RWPE1 (cell line): ENCODE results near the gene SLC30A10.
"Not testable (repeated sequence)": the region's sequence is repeated elsewhere in the genome, so short reads cannot be mapped to it uniquely, and the experiment has no call there.

Experiments
- CTCF ChIA-PET: fragments of 350-600 bp; sonication (Branson Sonifier 250); formaldehyde crosslinking; extraction: SDS; loops from one replicate; lab custom pipeline; 2021; lab: Yijun Ruan, JAX
- POLR2A ChIA-PET: fragments of 400-600 bp; formaldehyde crosslinking; extraction: SDS; loops from one replicate; lab custom pipeline; 2020; ENCODE audit warnings: antibody characterized with exemption; ENCODE audit not compliant: low non-redundant PET; lab: Yijun Ruan, JAX
- DNase-seq: peaks from one replicate; pipeline ENCODE4 v3.0.0; 2012; ENCODE audit warnings: low spot score
- H3K27ac ChIP-seq: fragments of 450-650 bp; 2 replicates; pipeline ENCODE4 v1.5.1; 2017
- TF ChIP-seq, protein P1 (sequence below): fragments of 450-650 bp; conservative IDR thresholded peaks from 2 replicates; pipeline ENCODE4 v1.5.1; 2017; ENCODE audit warnings: low read depth, mild to moderate bottlenecking

SLC30A10 gene

DNA sequence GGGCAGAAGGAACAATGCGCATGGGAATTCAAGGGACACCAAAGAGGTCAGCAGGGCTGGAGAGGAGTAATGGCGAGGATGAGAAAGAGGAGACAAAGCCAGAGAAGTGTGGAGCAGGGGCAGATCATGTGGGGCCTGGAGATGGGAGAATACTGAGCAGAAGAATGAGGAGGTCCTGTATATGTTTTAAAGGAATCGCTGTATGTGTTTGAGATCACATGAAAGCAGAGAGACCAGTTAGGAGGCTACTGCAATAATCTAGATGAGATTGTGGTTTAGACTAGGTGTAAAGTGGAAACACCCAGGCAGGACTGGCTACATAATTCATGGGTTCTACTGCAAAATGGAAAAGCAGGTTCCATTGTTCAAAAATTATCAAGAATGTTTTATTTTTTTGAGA lies 33.3 kb upstream of the SLC30A10 start:
- DNase-seq = no peak
- POLR2A ChIA-PET = no interaction called here
- no peak overlapping the region for H3K27ac ChIP-seq
- CTCF ChIA-PET = interaction anchor here (0.6 kb wide), 1 partner anchor 335 kb away, joined by 4 read pairs; no protein-coding TSS in a partner anchor
- TF ChIP-seq, protein P1, sequence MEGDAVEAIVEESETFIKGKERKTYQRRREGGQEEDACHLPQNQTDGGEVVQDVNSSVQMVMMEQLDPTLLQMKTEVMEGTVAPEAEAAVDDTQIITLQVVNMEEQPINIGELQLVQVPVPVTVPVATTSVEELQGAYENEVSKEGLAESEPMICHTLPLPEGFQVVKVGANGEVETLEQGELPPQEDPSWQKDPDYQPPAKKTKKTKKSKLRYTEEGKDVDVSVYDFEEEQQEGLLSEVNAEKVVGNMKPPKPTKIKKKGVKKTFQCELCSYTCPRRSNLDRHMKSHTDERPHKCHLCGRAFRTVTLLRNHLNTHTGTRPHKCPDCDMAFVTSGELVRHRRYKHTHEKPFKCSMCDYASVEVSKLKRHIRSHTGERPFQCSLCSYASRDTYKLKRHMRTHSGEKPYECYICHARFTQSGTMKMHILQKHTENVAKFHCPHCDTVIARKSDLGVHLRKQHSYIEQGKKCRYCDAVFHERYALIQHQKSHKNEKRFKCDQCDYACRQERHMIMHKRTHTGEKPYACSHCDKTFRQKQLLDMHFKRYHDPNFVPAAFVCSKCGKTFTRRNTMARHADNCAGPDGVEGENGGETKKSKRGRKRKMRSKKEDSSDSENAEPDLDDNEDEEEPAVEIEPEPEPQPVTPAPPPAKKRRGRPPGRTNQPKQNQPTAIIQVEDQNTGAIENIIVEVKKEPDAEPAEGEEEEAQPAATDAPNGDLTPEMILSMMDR = no peak

DNA sequence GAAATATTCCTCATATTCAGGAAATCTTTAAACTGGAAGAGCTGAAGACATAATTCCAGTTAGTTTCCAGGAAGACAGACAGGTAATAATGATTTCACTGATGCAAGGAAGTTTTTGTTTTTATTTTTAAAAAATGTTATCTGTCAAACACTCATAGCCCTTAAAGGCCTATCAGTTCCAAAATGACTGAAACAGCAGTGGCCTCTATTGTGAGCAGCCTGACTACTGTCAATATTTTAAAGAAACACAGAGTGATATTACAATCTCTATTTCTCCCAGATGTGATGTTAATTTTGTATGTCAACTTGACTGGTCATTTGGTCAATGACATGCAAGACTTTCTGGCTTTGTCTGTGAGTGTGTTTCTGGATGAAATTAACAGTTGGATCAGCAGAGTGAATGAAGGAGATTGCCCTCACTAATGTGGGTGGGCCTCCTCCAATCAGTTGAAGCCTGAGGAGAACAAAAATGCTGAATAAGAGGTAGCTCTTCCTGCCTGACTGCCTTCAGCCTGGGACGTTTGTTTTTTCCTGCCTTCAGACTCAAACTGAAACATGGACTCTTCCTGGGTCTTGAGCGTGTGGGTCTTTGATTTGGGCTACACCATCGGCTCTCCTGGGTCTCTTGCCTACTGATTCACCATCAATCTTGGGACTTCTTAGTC lies 31.3 kb upstream of the SLC30A10 start:
- ChIA-PET CTCF (interaction anchor here (0.6 kb wide), 2 partner anchors 30 to 116 kb away, joined by 3 read pairs; no protein-coding TSS in a partner anchor), POLR2A (no interaction called here)
- TF ChIP-seq, protein P1 = no peak

DNA sequence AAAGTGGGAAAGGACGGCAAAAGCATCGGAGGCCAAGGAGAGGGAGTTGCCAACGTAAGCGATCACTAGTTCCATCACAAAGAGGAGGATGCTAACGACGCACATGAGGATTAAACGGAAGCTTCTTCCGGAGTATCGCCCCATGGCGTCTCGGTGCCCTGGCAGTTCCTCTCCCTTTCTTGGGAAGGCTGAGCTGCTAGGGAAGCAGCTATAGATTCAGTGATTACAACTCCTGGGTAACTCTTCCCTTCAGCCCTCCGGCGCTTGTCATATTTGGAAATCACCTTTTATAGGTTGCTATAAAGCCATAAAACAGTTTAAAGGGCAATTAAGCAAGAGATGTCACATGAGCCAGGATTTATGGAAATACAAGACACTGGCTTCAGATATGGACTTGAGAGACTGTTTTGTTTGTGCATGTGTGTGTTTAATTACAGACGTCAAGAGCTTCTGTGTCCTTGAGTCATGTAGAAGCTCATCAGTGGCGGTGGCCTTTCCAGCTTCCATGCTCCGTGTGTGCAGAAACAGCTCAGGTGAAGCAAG lies 30.6 kb upstream of the SLC30A10 start:
- H3K27ac ChIP-seq = no peak overlapping the region
- DNase-seq = no peak
- ChIA-PET POLR2A (no interaction called here), CTCF (interaction anchor here (0.6 to 1.0 kb wide), 3 partner anchors 17 to 117 kb away, joined by 3 read pairs; no protein-coding TSS in a partner anchor)
- TF ChIP-seq, protein P1 = no peak

More for the DNA sequence above, 31.3 kb upstream of the SLC30A10 start:
- H3K27ac ChIP-seq = no peak overlapping the region
- no peak for DNase-seq

DNA sequence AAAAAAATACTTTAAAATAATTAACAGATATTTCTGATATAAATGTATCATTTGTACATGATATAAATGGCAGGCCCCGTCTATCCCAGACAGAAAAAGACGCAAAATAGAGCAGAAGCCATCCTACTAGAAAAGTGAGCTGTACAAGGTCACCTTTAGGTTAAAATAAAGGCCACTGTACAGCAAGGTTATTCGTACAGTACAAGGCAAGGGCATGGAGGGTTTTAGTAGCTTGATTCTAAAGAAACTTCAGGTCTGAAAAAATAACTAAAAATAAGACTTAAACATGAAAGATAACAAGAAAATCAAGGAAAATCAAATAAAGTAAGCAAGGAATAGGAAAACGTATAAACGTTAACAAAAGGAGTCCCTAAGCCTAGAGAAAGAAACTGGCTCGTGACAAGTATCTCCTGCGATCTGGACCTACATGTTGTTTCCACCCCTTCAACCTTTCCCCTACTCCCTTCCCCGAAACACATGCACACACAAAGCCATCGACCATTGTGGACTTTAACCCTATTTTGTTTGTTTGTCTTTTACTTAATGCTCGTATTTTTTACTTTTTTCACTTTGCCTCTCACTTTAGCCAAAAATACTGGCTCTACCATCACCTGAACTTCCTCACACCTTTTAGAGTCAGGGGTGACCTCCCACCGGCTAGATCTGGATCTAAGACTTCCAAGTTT lies 26.5 kb upstream of the SLC30A10 start:
- no peak for DNase-seq
- no peak overlapping the region for H3K27ac ChIP-seq
- POLR2A ChIA-PET = no interaction called here
- CTCF ChIA-PET = interaction anchor here (0.6 to 0.7 kb wide), 2 partner anchors 116 to 1490 kb away, joined by 3 read pairs; no protein-coding TSS in a partner anchor
- TF ChIP-seq, protein P1 = no peak

DNA sequence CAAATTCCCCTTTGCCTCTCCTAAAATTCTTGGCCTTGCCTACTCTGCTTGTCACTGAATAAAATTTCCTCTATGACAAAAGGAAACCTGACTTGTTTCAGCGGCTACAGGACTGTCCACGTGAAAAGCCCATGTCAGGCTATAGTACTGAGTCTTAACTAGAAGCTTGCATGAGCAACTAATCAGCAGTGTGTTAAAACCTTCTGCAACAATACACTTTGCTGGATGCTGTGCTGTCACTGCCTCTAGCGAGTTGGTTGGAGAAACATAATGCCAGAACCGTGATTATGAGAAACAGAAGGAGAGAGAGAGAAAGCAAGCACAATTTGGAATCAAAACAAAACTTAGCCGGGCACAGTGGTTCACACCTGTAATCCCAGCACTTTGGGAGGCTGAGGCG lies 25.7 kb upstream of the SLC30A10 start:
- ChIA-PET POLR2A (no interaction called here), CTCF (interaction anchor here (0.5 to 1.1 kb wide), 3 partner anchors 10 to 181 kb away, joined by 3 to 4 read pairs (median 3); no protein-coding TSS in a partner anchor)
- TF ChIP-seq, protein P1 = no peak
- no peak for DNase-seq
- no peak overlapping the region for H3K27ac ChIP-seq

GRCh38 chr1:219952361-219952760 lies 24.0 kb upstream of the SLC30A10 start:
- TF ChIP-seq, protein P1 = no peak
- H3K27ac ChIP-seq = no peak overlapping the region
- ChIA-PET CTCF (interaction anchor here (0.6 to 0.7 kb wide), 2 partner anchors 211 to 597 kb away, joined by 3 to 5 read pairs; no protein-coding TSS in a partner anchor), POLR2A (no interaction called here)
- DNase-seq = no peak

- POLR2A ChIA-PET, H3K27ac ChIP-seq, CTCF ChIA-PET, DNase-seq: not testable (repeated sequence)
These were observed 20.9 kb upstream of the SLC30A10 start for GRCh38 chr1:219949227-219949626.

DNA sequence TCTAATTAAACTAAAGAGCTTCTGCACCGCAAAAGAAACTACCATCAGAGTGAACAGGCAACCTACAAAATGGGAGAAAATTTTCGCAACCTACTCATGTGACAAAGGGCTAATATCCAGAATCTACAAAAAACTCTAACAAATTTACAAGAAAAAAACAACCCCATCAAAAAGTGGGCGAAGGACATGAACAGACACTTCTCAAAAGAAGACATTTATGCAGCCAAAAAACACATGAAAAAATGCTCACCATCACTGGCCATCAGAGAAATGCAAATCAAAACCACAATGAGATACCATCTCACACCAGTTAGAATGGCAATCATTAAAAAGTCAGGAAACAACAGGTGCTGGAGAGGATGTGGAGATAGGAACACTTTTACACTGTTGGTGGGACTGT lies 20.4 kb upstream of the SLC30A10 start:
- DNase-seq, CTCF ChIA-PET, H3K27ac ChIP-seq, POLR2A ChIA-PET: not testable (repeated sequence)
